Esophagus muscularis mucosa (tissue), 4 donors: ENCODE results near the gene MMP10.

ENCODE experiments used
- CTCF ChIP-seq, 3 experiments: fragments of 200-600 bp in 2 of 3; fragments of 450-650 bp in 1 of 3; sonication (generic) in 2 of 3; IDR thresholded peaks; one replicate each; pipeline ENCODE4 v1.5.1; 2017 to 2019; ENCODE audit warnings: antibody characterized with exemption in 3 of 3, mild to moderate bottlenecking in 2 of 3, moderate library complexity in 1 of 3
- EP300 ChIP-seq: sonication (generic); formaldehyde crosslinking; IDR thresholded peaks from one replicate; pipeline ENCODE4 v1.6.1; 2017; ENCODE audit warnings: antibody characterized with exemption
- POLR2A ChIP-seq: fragments of 450-650 bp; IDR thresholded peaks from one replicate; pipeline ENCODE4 v1.6.1; 2017; ENCODE audit warnings: antibody characterized with exemption, moderate library complexity, mild to moderate bottlenecking, low read depth
- POLR2AphosphoS5 ChIP-seq, 2 donors: sonication (generic); formaldehyde crosslinking; IDR thresholded peaks; one replicate each; pipeline ENCODE4 v1.6.1; 2017; ENCODE audit warnings: antibody characterized with exemption in 2 of 2

GRCh38 chr11:102763440-102763839, 17.0 kb downstream of the MMP10 start:
- TF ChIP-seq POLR2A (no peak), CTCF (IDR thresholded peaks at IDR 0.05) (no peak), EP300 (no peak), POLR2AphosphoS5 (IDR thresholded peaks at IDR 0.05) (no peak)
